WERI-Rb-1 (cell line): ENCODE results near the gene ZNF550.

Experiments used
- DNase-seq: peaks from one replicate; pipeline ENCODE4 v3.0.0-alpha.2; 2020
- H3K27ac ChIP-seq: fragments of 250-450 bp; sonication (Bioruptor Pico); 2 replicates; pipeline ENCODE4 v1.5.1; 2020; ENCODE audit warnings: mild to moderate bottlenecking, moderate library complexity
- H3K27me3 ChIP-seq: fragments of 250-450 bp; sonication (Bioruptor Pico); 2 replicates; pipeline ENCODE4 v1.5.1; 2021; ENCODE audit warnings: mild to moderate bottlenecking, low read depth, moderate library complexity; ENCODE audit not compliant: insufficient read depth, severe bottlenecking
- H3K36me3 ChIP-seq: fragments of 250-450 bp; sonication (Bioruptor Pico); 2 replicates; pipeline ENCODE4 v1.5.1; 2020; ENCODE audit warnings: mild to moderate bottlenecking, moderate library complexity
- H3K4me3 ChIP-seq: 2 replicates; pipeline ENCODE4 v1.5.1; 2011; ENCODE audit warnings: low read depth, mild to moderate bottlenecking, control low read depth, low read length
- H3K9me3 ChIP-seq: fragments of 250-450 bp; sonication (Bioruptor Pico); 2 replicates; pipeline ENCODE4 v1.5.1; 2021; ENCODE audit warnings: mild to moderate bottlenecking, moderate library complexity; ENCODE audit not compliant: severe bottlenecking
- CTCF ChIP-seq: IDR thresholded peaks from 2 replicates; pipeline ENCODE4 v1.5.1; 2011; ENCODE audit warnings: low read depth, mild to moderate bottlenecking, control low read depth, inconsistent platforms, low read length

Gene ZNF550

GRCh38 chr19:57559404-57560025 lies at the start of gene ZNF550:
Gene ZNF550 (minus strand): TSS chr19:57559863. CDS start chr19:57559682, 181 bp downstream.
- Histone ChIP-seq H3K9me3 (peaks cover 19% of the 10 kb centered on the region), H3K4me3 (peak within 1 kb of the TSS; percentile 95), H3K36me3 (peaks cover 10% of the 10 kb centered on the region), H3K27ac (peak within 1 kb of the TSS; percentile 25), H3K27me3 (no peaks in the 10 kb centered on the region)
- peak; percentile 90 for DNase-seq
- no peak for TF ChIP-seq CTCF

- DNase-seq: no peak
- peaks cover 43% of the 10 kb centered on the region for H3K36me3 ChIP-seq
- no peaks in the 10 kb centered on the region for H3K9me3 ChIP-seq
- no peak for TF ChIP-seq CTCF
- H3K27me3 ChIP-seq: no peaks in the 10 kb centered on the region
- no peak overlapping the region for H3K4me3 ChIP-seq
- no peak overlapping the region for H3K27ac ChIP-seq
Observed at GRCh38 chr19:57606931-57607330, 47.3 kb upstream of the ZNF550 start.

GRCh38 chr19:57599761-57600383 lies 40.2 kb upstream of the ZNF550 start, which contains the start of gene ZNF530:
Gene ZNF530 (plus strand): TSS chr19:57599885. CDS start chr19:57604346, 4,461 bp downstream.
- no peak for TF ChIP-seq CTCF
- Histone ChIP-seq H3K27ac (peak within 1 kb of the TSS; percentile 65), H3K9me3 (no peaks in the 10 kb centered on the region), H3K27me3 (no peaks in the 10 kb centered on the region), H3K36me3 (peaks cover 21% of the 10 kb centered on the region), H3K4me3 (peak within 1 kb of the TSS; percentile 94)
- DNase-seq: peak; percentile 94

- Histone ChIP-seq H3K27ac (peak overlapping the region; percentile 32), H3K36me3 (peaks cover 16% of the 10 kb centered on the region)
- no peak for TF ChIP-seq CTCF
Observed at GRCh38 chr19:57599377-57599760, 39.7 kb upstream of the ZNF550 start.

GRCh38 chr19:57587529-57587928 lies 27.9 kb upstream of the ZNF550 start:
- peaks cover 81% of the 10 kb centered on the region for H3K36me3 ChIP-seq
- no peak for TF ChIP-seq CTCF
- no peak overlapping the region for H3K27ac ChIP-seq
- H3K9me3 ChIP-seq: peaks cover 5% of the 10 kb centered on the region
- no peak for DNase-seq
- H3K27me3 ChIP-seq: no peaks in the 10 kb centered on the region
- H3K4me3 ChIP-seq: no peak overlapping the region

More at GRCh38 chr19:57599377-57599760, 39.7 kb upstream of the ZNF550 start:
- no peak for DNase-seq
- Histone ChIP-seq H3K9me3 (no peaks in the 10 kb centered on the region), H3K4me3 (peak overlapping the region; percentile 94), H3K27me3 (no peaks in the 10 kb centered on the region)
